GM10266 (cell line): ENCODE data around the gene PAGE2B.
A peak's percentile ranks its signal among the peaks of the same experiment; 100 is the strongest.
"Not testable (repeated sequence)": the region's sequence is repeated elsewhere in the genome, so short reads cannot be mapped to it uniquely, and the experiment has no call there.

Experiments
- DNase-seq: peaks from one replicate; pipeline ENCODE4 v3.0.0; 2012; ENCODE audit errors: extremely low spot score
- CTCF ChIP-seq: IDR thresholded peaks from 2 replicates; pipeline ENCODE4 v1.5.1; 2012; ENCODE audit warnings: mild to moderate bottlenecking, low read depth; ENCODE audit not compliant: control insufficient read depth, insufficient read depth; ENCODE audit errors: missing control alignments

PAGE2B gene

GRCh38 chrX:55033429-55033828 lies 41.4 kb upstream of the PAGE2B start:
- no peak for DNase-seq
- no peak for TF ChIP-seq CTCF

GRCh38 chrX:55039471-55039870 lies 35.4 kb upstream of the PAGE2B start:
- TF ChIP-seq CTCF, result no peak
- DNase-seq, result no peak

GRCh38 chrX:55041514-55041913 lies 33.3 kb upstream of the PAGE2B start:
- TF ChIP-seq CTCF, result no peak
- no peak for DNase-seq

GRCh38 chrX:55050599-55050998 lies 24.2 kb upstream of the PAGE2B start:
- not testable (repeated sequence) for DNase-seq

GRCh38 chrX:55056820-55057674 lies 17.8 kb upstream of the PAGE2B start:
- DNase-seq, result no peak
- no peak for TF ChIP-seq CTCF

- peak; percentile 67 for TF ChIP-seq CTCF
- DNase-seq, result peak; percentile 12
These were observed 17.1 kb upstream of the PAGE2B start for GRCh38 chrX:55057675-55058249.

GRCh38 chrX:55067180-55067579 lies 7.7 kb upstream of the PAGE2B start:
- not testable (repeated sequence) for DNase-seq

GRCh38 chrX:55072286-55072685 lies 2.5 kb upstream of the PAGE2B start:
- no peak for TF ChIP-seq CTCF
- DNase-seq, result no peak
